ENCODE data around the gene SND1. TPM values are rescaled to one million over a fixed set of nuclear protein-coding genes. Genes with fewer than 3 reads are reported as not detected.

The SND1 gene
- total and polyA plus RNA-seq, 12 donors, result 58.9 to 266 (median 132) TPM

- 76 to 86% (median 83%) methylated on average over 3 of the region's 3 CpGs for WGBS, 4 donors
- intact Hi-C loops (cut with DNase I), result no loop called here
- H3K27ac ChIP-seq, result no peak overlapping the region
- H3K36me3 ChIP-seq (replicated peaks in 1 of 2), result no peaks in the 10 kb centered on the region
- H3K4me1 ChIP-seq (replicated peaks in 1 of 2), result peaks cover 5 to 43% of the 10 kb centered on the region in 2 donors
- no peak for DNase-seq
- H3K27me3 ChIP-seq, result no peaks in the 10 kb centered on the region
- H3K9me3 ChIP-seq (replicated peaks in 1 of 3), result peaks cover 0 to under 1% (median 0%) of the 10 kb centered on the region in 3 donors
- no peak overlapping the region for H3K4me3 ChIP-seq
- TF ChIP-seq POLR2A (IDR thresholded peaks at IDR 0.05) (no peak), CTCF (IDR thresholded peaks at IDR 0.05) (no peak)
Measured at GRCh38 chr7:127667017-127667670, 15.2 kb downstream of the SND1 start.

- H3K36me3 ChIP-seq (replicated peaks in 1 of 2), result no peaks in the 10 kb centered on the region
- no peak overlapping the region for H3K27ac ChIP-seq
- H3K4me1 ChIP-seq (replicated peaks in 1 of 2), result peaks cover 5 to 43% of the 10 kb centered on the region in 2 donors
- intact Hi-C loops (cut with DNase I), result no loop called here
- no peak for TF ChIP-seq POLR2A (IDR thresholded peaks at IDR 0.05)
- TF ChIP-seq CTCF (IDR thresholded peaks at IDR 0.05), result no peak
- peaks cover 0 to 7% (median 0%) of the 10 kb centered on the region in 3 donors for H3K9me3 ChIP-seq (replicated peaks in 1 of 3)
- DNase-seq, result no peak
- H3K4me3 ChIP-seq, result no peak overlapping the region
- no peaks in the 10 kb centered on the region for H3K27me3 ChIP-seq
- 36 to 75% (median 58%) methylated on average over 2 of the region's 2 CpGs for whole genome bisulfite sequencing, 4 donors
Measured at GRCh38 chr7:127667759-127668530, 16.0 kb downstream of the SND1 start.

GRCh38 chr7:127671341-127671740, 19.3 kb downstream of the SND1 start:
- no peaks in the 10 kb centered on the region for H3K27me3 ChIP-seq
- H3K27ac ChIP-seq, result no peak overlapping the region
- intact Hi-C loops (cut with DNase I), result no loop called here
- H3K9me3 ChIP-seq (replicated peaks in 1 of 3), result peaks cover 0 to 7% (median 0%) of the 10 kb centered on the region in 3 donors
- peaks cover 5 to 33% of the 10 kb centered on the region in 2 donors for H3K4me1 ChIP-seq (replicated peaks in 1 of 2)
- H3K4me3 ChIP-seq, result no peak overlapping the region
- no peaks in the 10 kb centered on the region for H3K36me3 ChIP-seq (replicated peaks in 1 of 2)
- no peak for DNase-seq
- WGBS, 4 donors, result 62 to 77% (median 67%) methylated on average over 4 of the region's 4 CpGs
- TF ChIP-seq CTCF (IDR thresholded peaks at IDR 0.05) (no peak), POLR2A (IDR thresholded peaks at IDR 0.05) (no peak)

- H3K9me3 ChIP-seq (replicated peaks in 1 of 3), result peaks cover 0 to 7% (median 0%) of the 10 kb centered on the region in 3 donors
- no peak overlapping the region for H3K4me3 ChIP-seq
- no peak for DNase-seq
- TF ChIP-seq POLR2A (IDR thresholded peaks at IDR 0.05) (no peak), CTCF (IDR thresholded peaks at IDR 0.05) (no peak)
- 56 to 68% (median 63%) methylated on average over 3 of the region's 3 CpGs for WGBS, 4 donors
- H3K4me1 ChIP-seq (replicated peaks in 1 of 2), result peaks cover 0 to 13% of the 10 kb centered on the region in 2 donors
- no peaks in the 10 kb centered on the region for H3K27me3 ChIP-seq
- H3K27ac ChIP-seq, result no peak overlapping the region
- intact Hi-C loops (cut with DNase I), result no loop called here
- H3K36me3 ChIP-seq (replicated peaks in 1 of 2), result no peaks in the 10 kb centered on the region
Measured at GRCh38 chr7:127673902-127674301, 21.9 kb downstream of the SND1 start.
